ENCODE measurements around the gene GABRR3. TPM values are rescaled to one million over a fixed set of nuclear protein-coding genes. Genes with fewer than 3 reads are reported as not detected.

GABRR3 gene
- total RNA-seq, 1 donor from 2014 or later, result not detected

DNA sequence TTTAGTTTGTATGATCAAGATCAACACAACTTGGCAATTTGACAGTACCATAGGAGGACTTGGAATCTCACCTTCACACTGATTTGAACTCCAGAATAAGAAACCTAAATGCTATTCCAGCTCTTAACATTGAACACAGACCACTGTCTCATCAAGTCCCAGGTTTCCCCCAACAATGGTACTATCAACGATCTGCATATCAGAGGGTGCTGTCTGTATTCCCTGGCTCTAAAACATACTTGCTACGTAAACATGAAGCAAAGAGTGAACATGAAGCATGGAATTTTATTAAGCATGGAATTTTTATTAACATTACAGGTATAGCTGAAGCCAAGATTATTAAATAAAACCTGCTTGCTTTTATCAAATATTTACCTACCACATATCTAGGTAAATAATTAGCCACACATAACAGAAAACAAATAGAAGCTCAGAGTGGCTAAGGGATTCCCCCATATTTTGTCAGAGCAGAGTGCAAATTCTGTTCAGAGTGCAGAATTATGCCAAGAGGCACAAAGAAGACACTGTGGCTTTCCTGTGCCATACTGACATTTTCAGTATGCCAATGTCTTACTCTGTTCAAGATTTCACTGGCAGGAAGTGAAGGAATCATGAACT, 40.7 kb downstream of the GABRR3 start:
- intact Hi-C loops (cut with micrococcal nuclease), result no loop called here
- no peak for DNase-seq
- ATAC-seq, result no peak

DNA sequence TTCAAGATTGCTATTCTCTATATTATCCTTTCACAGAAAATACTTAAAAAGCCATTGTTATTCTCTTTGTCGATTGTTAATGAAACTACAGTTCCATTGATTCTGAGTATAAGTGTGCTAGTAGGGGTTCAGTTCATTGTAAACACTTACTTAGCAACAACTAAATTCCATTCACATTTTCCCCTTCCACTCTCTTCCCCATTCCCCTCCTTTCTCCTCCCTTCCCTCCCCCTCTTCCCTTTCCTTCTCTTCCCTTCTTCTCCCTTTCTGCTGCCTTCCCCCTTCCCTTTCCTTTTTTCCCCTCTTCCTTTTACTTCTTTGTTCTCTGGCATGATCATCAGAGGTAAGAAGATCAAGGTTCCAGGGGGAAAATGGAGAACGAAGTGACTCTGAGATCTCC, 41.6 kb downstream of the GABRR3 start:
- ATAC-seq, result no peak

DNA sequence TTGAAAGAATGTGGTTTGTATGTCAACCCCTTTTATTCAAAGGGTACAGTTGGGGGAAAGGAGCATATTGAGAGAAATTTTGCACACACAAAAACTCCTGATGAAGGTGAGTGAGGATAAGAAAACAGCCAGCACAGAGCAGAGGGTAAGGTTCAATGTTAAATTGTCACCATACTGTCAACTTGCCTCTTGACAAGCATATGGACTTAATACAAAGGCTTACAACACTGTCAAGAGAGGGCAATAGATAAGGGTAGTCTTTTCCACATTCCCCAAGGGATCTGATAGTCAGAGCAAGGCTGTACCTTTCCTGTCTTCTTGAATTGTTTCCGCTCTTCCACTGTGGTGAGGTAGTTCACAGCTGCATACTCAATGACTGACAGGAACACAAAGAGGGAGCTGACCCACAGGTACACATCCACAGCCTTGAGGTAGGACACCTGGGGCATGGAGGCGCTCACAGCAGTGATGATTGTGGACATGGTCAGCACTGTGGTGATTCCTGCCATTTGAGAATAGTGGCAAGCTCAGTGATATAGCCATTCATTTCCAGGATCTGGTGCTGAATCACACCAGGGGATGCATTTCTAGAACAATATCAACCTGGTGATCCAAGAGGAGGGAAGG, 42.5 kb downstream of the GABRR3 start:
- intact Hi-C loops (cut with micrococcal nuclease), result no loop called here
- DNase-seq (no peak), ATAC-seq (no peak)

More for the DNA sequence above, 41.6 kb downstream of the GABRR3 start:
- intact Hi-C loops (cut with micrococcal nuclease), result no loop called here
- DNase-seq, result no peak

DNA sequence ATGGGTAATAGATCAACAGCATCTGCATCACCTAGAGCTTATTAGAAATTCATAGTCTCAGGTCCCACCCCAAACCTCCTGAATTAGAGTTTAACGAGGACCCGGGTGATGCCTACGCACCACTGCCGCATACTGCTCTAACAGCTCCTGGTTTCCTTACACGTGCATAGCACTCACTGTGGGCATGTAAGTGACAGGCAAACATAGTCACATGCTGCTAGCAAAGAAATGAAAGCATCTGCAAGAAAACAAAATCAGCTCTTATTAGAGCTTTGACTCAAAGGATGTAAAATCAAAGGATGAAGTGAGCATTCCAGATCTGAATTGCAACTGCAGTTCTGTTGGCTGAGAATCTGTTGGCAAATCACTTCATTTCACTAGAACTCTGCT, 43.8 kb downstream of the GABRR3 start:
- intact Hi-C loops (cut with micrococcal nuclease), result no loop called here
- ATAC-seq (no peak), DNase-seq (no peak)

DNA sequence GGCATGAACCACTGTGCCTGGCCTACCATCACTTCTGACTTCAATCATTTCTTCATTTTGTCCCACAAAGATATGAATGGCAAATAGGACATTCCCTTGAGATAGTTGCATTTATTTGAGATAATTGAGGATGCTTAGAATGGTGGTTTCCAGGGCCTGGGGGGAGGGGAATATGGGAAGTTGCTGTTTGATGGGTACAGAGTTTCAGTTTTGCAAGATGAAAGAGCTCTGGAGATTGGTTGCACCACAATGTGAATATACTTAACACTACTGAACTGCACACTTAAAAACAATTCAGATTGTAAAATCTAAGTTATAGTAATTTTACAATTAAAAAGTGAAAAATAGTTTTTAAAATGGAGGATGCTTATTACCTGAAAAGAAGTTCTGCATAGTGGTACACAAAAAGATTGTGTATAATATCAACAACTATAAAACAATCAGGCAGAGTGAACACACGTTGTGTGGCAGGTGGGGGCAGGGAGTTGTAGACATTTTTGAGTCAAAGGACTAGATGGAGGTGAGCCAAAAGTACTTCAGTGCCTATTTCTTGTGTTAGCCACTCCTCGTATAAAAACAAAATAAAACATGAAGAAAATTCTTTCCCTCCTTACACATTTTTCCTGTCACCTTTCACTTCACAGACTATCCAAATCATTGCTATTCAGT, 44.4 kb downstream of the GABRR3 start:
- no peak for DNase-seq
- intact Hi-C loops (cut with micrococcal nuclease), result no loop called here

DNA sequence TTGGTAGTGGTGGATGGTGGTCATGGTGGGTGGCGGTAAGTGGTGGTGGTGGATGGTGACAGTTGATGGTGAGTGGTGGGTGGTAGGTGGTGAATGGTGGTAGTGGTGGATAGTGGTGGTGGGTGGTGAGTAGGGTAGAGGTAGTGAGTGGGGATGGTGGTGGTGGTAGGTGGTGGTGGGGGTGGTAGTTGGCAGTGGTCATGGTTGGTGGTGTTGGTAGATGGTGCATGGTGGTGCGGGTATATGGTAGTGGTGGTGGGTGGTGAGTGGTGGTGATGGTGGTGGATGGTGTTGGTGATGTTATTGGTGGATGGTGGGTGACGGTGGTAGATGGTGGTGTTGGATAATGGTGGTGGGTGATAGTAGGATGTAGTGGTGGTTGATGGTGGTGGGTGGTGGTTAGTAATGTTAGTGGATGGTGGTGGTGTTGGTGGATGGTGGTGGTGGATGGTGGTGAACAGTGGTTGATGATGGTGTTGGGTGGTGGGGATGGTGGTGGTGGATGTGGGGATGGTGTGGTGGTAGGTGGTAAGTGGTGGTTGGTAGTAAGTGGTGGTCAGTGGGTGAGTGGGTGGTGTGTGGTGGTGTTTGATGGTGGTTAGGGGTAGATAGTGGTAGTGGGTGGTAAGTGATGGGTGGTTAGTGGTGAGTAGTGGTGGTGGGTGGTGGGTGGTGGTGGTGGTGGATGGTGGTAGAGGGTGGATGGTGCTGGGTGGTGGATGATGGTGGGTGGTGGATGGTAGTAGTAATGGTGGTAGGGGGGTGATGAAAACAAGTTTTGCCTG, 46.1 kb downstream of the GABRR3 start:
- DNase-seq (no peak), ATAC-seq (no peak)
- intact Hi-C loops (cut with micrococcal nuclease), result no loop called here

More for the DNA sequence above, 44.4 kb downstream of the GABRR3 start:
- ATAC-seq, result no peak

DNA sequence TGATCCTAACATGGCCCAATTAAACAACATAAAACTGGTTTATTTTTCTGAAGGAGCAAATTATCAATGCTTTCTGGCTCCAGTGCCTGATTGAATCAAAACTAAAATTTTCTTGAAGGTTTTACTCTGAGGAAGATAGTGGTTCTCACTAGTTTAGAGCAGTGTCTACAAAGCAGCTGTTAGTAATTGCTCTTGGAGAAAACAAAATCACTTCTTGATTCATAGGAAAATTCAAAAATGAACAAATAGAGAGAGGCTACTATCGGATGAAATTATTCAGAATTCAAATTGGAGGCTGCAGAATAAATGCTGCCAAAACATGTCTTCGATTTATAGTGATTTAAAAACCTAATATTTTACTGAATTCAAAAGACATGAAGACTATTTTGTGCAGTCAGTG, 47.8 kb downstream of the GABRR3 start:
- intact Hi-C loops (cut with micrococcal nuclease), result no loop called here
- DNase-seq, result no peak
- ATAC-seq, result no peak

DNA sequence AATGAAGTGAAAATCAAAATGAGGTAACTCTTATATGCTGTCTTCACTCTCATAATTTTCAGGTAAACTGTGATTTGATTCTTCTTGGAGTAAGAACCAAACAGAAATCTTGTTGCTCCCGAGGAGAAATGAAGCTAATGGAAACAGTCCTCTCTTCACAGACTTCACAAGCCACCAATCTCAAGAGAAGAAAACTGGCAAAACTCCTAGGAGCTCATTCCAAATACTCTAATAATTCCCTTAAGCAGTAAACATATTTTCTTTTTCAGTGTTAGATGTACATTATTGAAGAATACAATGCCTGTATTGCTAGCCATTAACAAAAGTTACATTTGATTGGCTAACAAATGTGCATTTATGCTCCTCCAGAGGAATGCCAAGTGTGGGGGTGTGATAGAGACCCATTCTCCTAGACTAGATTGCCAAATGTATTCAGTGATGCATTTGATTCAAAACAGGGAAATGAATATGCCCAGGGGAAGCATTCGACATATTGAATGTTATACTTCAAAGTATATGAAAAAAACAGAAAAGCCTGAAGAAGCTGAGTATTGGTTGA, 51.1 kb downstream of the GABRR3 start:
- DNase-seq, result no peak
- no peak for ATAC-seq
- intact Hi-C loops (cut with micrococcal nuclease), result no loop called here

DNA sequence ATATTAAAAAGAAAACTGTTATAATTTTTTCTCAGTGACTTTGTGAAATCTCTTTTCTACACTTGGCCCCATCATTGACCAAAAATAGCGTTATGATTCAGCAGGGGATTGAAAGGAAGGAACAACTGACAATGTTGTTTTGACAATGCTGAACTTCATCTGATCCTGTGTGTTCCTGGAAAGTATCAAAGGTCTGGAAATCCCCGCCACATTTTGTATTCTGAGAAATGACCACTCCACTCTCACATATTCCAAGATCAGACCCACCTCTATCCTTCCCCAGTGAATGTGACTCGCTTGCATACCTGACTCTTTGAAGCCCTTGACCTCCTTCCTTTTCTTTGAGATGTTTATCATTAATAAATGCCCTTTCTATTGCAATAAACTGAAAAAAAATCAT, 53.2 kb downstream of the GABRR3 start:
- peak; percentile 24 for ATAC-seq

DNA sequence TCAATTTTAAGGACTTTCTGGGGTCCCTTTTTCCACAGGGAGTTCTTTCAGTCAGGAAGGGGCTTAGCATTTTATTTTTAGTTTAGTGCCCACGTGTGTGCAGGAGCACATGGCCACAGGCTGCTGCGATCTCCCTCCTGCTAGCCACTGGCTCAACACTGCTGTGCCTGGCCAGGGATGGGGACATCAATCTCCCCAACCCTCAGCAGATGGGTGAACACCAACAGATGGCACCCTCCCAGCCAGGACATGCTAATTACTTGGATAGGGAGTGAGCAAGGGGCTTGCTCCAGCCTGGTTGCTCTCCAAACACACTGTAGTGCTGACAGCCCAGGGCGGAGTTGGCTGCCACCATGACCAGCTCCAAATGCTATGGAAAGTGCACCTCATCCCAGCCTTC, 55.5 kb downstream of the GABRR3 start:
- DNase-seq (peak; percentile 63), ATAC-seq (peak; percentile 97)
- intact Hi-C loops (cut with micrococcal nuclease), result no loop called here

More for the DNA sequence above, 53.2 kb downstream of the GABRR3 start:
- no peak for DNase-seq
- intact Hi-C loops (cut with micrococcal nuclease), result no loop called here

DNA sequence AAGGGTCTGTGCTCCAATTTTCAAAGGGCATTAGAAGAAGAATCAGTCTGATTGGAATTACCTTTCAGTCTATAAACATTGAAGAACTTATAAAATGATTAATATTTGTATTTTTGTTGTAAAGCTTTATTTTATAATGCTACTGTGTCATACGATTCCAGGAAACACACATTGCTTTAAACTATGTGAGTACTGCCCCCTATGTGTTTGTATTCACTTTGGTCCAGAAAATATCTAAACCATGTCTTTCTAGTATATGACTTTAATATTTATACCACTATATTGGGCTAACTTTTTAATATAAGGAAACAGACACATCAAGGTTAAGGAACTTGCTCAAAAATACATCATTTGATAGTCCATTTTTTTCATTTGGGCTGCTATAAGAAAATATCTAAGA, 59.6 kb downstream of the GABRR3 start:
- intact Hi-C loops (cut with micrococcal nuclease), result no loop called here
- DNase-seq, result no peak
- ATAC-seq, result no peak

DNA sequence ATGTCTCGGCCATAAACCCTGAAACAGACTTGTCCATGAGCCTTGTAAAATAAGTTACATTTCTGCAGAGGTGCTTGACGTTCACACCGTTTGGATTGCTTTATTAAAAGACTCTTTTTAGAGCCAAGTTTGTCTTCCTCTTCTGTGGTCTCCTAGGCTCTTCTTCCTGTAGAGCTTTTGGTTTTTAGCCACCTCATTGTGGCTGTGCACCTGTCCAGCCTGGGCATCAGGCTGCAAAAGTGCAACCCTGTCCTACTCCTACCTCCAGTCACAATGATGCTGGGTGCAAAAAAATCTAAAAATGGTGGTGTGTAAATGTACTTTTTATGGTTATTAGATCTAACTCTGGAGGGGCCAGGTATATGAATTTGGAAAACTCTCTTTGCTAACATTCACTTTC, 60.1 kb downstream of the GABRR3 start:
- ATAC-seq (no peak), DNase-seq (no peak)
- intact Hi-C loops (cut with micrococcal nuclease), result no loop called here

DNA sequence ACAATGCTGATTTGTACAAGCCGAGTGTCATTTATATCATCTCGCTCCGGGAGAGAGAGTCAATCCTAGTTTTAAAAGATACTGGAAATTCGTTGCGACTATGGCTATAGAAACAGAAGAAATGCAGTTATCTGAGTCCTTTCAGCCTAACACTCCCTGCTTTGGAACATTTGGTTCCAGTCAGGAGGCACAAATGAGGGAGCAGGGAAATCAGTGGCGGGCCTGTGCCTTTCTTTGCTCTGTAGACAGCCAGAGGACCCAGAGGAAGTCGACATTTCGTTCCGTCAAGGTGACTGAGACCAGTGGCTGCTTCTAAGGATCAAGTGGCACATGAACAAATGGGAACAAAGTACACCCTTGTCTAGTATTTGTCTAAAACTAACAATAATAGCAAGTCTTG, 62.1 kb downstream of the GABRR3 start:
- ATAC-seq, result no peak
- DNase-seq, result no peak
- intact Hi-C loops (cut with micrococcal nuclease), result no loop called here

DNA sequence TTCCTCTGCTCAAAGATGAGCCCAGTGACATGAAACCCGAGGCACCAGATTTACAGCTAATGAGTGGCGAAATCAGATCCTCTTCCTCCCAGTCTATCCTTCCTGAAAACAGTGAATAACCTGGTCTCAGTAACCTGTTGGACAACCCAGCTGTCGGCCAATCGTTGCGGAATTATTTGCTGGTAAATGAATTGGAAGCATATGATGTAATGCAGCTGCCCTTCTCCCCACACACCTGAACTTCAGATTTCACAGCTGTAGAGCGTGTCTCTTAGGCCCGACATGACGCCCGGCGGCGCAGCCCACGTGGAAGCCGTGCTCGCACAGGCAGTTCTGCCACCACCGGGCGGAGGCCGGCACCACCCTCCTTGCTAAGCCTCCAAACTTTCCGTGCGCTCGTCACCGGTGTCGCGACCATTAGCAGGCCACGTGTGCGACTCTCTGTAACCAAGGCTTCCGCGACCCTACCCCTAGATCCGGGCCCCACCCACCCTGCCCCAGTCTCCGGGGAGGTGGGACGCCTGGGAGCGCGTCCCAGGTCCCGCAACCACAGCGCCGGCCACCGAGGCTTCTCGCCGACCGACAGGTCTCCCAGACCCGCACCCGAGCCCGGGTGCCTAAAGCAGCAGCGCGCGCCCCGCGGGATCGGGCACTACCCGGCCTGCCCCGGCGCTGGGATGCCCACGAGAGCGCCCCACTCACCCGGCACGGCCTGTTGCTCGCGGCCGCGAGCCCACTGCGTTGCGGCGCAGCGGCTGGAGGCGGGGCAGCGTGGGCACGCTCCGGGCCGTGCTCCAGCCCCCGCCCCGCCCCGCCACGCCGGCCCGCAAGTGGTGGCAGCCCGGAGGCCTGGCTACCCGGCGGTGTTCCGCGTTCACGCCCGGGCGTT, 63.2 kb downstream of the GABRR3 start, which contains the start of gene RIOX2:
RIOX2 (minus strand) TSS at position 753 of the 889 bp plus-strand sequence. CDS start 4,838 bp downstream, outside the sequence.
- intact Hi-C loops (cut with micrococcal nuclease), result no loop called here
- peak; percentile 99 for ATAC-seq
- DNase-seq, result peak; percentile 87

DNA sequence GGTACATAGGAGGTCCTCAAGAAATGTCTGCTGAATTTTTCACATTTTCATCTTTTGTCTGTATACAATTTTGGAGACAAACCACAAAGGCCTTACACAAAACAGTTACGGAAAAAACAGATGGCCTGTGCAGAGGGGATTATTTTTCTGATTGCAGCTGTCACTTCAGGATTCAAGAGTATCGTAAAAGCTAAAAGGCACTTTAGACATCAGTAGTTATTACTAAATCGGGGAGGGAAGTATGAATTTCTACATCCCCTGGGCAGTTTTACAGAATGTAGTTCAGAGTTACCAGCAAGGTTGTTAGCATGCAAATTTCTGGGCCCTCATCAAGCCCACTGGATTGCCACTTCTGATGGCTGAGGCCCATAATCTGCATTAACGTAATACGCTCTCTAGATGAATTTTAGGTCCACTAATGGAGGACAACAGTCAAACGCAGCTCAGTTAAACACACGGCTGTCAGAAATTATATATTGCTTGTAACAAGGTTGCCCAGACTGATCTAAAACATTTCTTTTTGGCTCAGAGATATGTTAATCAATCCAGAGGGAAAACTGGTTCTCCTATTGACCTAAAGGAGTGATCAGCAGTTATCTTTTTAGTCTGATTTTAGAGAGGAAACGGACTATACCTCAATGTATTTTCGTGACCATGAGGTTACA, 64.0 kb downstream of the GABRR3 start:
- ATAC-seq (no peak), DNase-seq (no peak)
- intact Hi-C loops (cut with micrococcal nuclease), result no loop called here

DNA sequence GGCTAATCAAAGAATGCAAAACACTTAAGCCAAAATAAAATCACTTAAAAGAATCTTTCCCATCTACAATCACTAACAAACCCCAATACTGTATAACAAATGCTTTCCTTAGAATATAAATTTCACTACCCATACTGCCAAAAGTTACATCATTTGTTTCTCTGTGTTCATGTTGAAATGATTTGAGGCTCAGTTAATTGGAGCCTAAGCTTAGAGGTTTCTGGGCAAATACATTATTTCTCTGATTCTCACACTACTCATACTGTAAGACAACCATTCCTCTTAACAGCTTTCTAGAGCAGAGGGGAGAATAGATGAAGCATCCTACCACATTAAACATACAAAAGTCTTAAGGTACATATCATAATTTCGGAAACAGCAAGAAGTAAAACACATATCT, 65.0 kb downstream of the GABRR3 start:
- DNase-seq (no peak), ATAC-seq (no peak)
- intact Hi-C loops (cut with micrococcal nuclease), result no loop called here

DNA sequence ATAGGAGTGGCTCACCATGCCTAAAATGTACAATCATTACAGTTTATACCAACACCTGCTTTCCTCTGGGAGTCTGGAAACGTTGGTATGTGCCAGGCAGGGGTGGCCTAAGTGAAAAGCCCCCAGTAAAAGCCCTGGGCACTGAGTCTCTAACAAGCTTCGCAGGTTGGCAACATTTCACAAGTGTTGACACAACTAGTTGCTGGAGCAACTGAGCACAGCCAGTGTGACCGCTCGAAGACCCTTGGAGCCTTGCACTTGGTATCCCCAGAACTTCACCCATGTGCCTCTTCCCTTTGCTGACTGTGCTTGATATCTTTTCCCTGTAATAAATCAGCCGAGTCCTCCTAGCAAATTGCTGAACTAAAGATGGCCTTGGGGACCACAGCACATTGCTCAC, 65.6 kb downstream of the GABRR3 start:
- intact Hi-C loops (cut with micrococcal nuclease), result no loop called here
- DNase-seq, result no peak
- ATAC-seq, result no peak

DNA sequence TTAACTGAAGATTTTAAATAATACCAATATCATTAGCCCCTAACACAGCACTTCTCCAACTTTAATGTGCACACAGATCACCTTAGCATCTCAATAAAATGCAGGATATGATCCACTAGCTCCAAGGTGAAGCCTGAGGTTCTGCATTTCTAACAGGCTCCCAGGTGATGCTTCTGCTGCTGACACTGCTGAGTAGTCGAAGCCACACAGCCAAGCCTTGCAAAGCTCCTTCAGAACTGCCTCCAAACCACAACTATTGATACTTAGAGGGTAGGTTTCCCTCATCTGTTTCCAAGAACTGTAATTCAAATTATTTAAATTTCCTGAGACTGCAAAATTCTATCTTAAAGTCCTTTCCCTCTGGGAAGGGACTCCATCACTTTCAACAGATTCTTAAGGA, 66.7 kb downstream of the GABRR3 start:
- no peak for ATAC-seq
- intact Hi-C loops (cut with micrococcal nuclease), result no loop called here

More for the DNA sequence above, 66.7 kb downstream of the GABRR3 start:
- no peak for DNase-seq
